Spleen (tissue), 11 donors: ENCODE data around the gene LRRC47. TPM values are rescaled to one million over a fixed set of nuclear protein-coding genes. Genes with fewer than 3 reads are reported as not detected.

ENCODE experiments used
- DNase-seq: peaks from one replicate; pipeline ENCODE4 v3.0.0-alpha.2; 2020
- H3K27ac ChIP-seq, 8 donors: fragments of 200-600 bp; sonication (generic) in 7 of 8; 1 replicate in 4 of 8; 2 replicates in 4 of 8; pipeline versions ENCODE4 v1.5.0 to v1.8.0; 2016 to 2021; ENCODE audit warnings: inconsistent platforms in 4 of 8, mild to moderate bottlenecking in 4 of 8, moderate library complexity in 1 of 8
- H3K27me3 ChIP-seq, 7 donors: fragments of 200-600 bp; sonication (generic) in 6 of 7; replicated peaks in 1 of 7; 1 replicate in 4 of 7; 2 replicates in 3 of 7; pipeline versions ENCODE4 v1.5.0 to v1.8.0; 2016 to 2021; ENCODE audit warnings: inconsistent platforms in 3 of 7, mild to moderate bottlenecking in 1 of 7
- H3K36me3 ChIP-seq, 6 donors: fragments of 200-600 bp; sonication (generic) in 5 of 6; 1 replicate in 4 of 6; 2 replicates in 2 of 6; pipeline versions ENCODE4 v1.5.0 to v1.8.0; 2016 to 2021; ENCODE audit warnings: inconsistent platforms in 2 of 6
- H3K4me1 ChIP-seq, 6 donors: fragments of 200-600 bp; sonication (generic) in 5 of 6; 1 replicate in 3 of 6; 2 replicates in 3 of 6; pipeline versions ENCODE4 v1.5.0 to v1.8.0; 2016 to 2021; ENCODE audit warnings: inconsistent platforms in 3 of 6
- H3K4me3 ChIP-seq, 8 donors: fragments of 200-600 bp; sonication (generic) in 7 of 8; 1 replicate in 4 of 8; 2 replicates in 4 of 8; pipeline versions ENCODE4 v1.5.0 to v1.8.0; 2016 to 2021; ENCODE audit warnings: inconsistent platforms in 4 of 8, mild to moderate bottlenecking in 4 of 8, moderate library complexity in 2 of 8
- H3K9me3 ChIP-seq, 8 donors: fragments of 200-600 bp; sonication (generic) in 7 of 8; 1 replicate in 4 of 8; 2 replicates in 4 of 8; pipeline versions ENCODE4 v1.5.0 to v1.8.0; 2016 to 2021; ENCODE audit warnings: inconsistent platforms in 4 of 8
- CTCF ChIP-seq, 11 experiments: fragments of 200-600 bp in 7 of 11; fragments of 450-650 bp in 4 of 11; sonication (generic) in 4 of 11; IDR thresholded peaks in 8 of 11; conservative IDR thresholded peaks in 3 of 11; 1 replicate in 7 of 11; 2 replicates in 4 of 11; pipeline versions ENCODE4 v1.4.0 to v1.8.0; 2016 to 2021; ENCODE audit warnings: antibody characterized with exemption in 11 of 11, inconsistent platforms in 4 of 11, mild to moderate bottlenecking in 1 of 11
- POLR2A ChIP-seq, 3 donors: fragments of 450-650 bp; IDR thresholded peaks; one replicate each; pipeline ENCODE4 v1.5.1; 2017; ENCODE audit warnings: antibody characterized with exemption in 3 of 3, mild to moderate bottlenecking in 1 of 3
- POLR2AphosphoS5 ChIP-seq, 3 donors: sonication (generic); formaldehyde crosslinking; IDR thresholded peaks; one replicate each; pipeline ENCODE4 v1.5.1; 2017; ENCODE audit warnings: antibody characterized with exemption in 3 of 3
- WGBS, 5 donors: extraction: QIAGEN DNeasy Blood & Tissue Kit in 3 of 5; methylation state at CpG; one replicate each; pipeline versions ENCODE4 v1.1.5 to v1.1.7; 2013 to 2018; 5-methylcytosine and 5-hydroxymethylcytosine counted together
- intact Hi-C: fragments of 100-400 bp; cut with DNase I; formaldehyde crosslinking; loops from one replicate; pipeline ENCODE4 v1.15.0; 2023; ENCODE audit warnings: low total_unique reads
- polyA plus RNA-seq, 3 donors: library from polyadenylated mRNA; stranded (reverse); fragments of 200-250 nt; gene quantifications; one replicate each; pipeline ENCODE4 v1.2.1, GENCODE V29; 2013
- total RNA-seq, 7 donors: library from RNA; depleted of rRNA in 3 of 7; stranded (reverse); fragments of >200 nt in 3 of 7; fragmentation: NEBNext Ultra II Directional in 4 of 7; extraction: Animal tissue kit (Norgen Biotek cat#: 25700) in 4 of 7; gene quantifications; one replicate each; pipeline versions ENCODE4 v1.1.0 to v1.2.1, GENCODE V29; 2016 to 2021
- donor health status: healthy with polysubstance abuse.
- donor health status: DM: no; HTN: no; CAD: no; lungs with moderate emphysema.
- donor health status: DM: no; HTN: no; CAD: no.
- donor health status: Bipolar disorder and iron deficiency.
- donor health status: healthy.
- donor health status: DM: no; HTN: no; CAD: no.
- donor health status: DM: yes; HTN: yes; CAD: no.

Gene LRRC47
- total and polyA plus RNA-seq, 10 donors: 12.5 to 39.0 (median 26.7) TPM

- no peak for DNase-seq
- H3K9me3 ChIP-seq: no peaks in the 10 kb centered on the region
- H3K4me1 ChIP-seq: peaks cover 0 to 5% (median 0%) of the 10 kb centered on the region in 6 donors
- intact Hi-C loops: no loop called here
- TF ChIP-seq CTCF (IDR thresholded peaks at IDR 0.05 in 8 of 11, conservative IDR thresholded peaks at IDR 0.05 in 3 of 11) (no peak), POLR2AphosphoS5 (IDR thresholded peaks at IDR 0.05) (no peak), POLR2A (IDR thresholded peaks at IDR 0.05) (no peak)
- no peak overlapping the region for H3K27ac ChIP-seq
- H3K4me3 ChIP-seq: no peak overlapping the region
- WGBS, 5 donors: 40 to 75% (median 42%) methylated on average over 2 to 37 of the region's 37 CpGs
- peaks cover 0 to 52% (median 7%) of the 10 kb centered on the region in 7 donors for H3K27me3 ChIP-seq
- H3K36me3 ChIP-seq: peaks cover 0 to 35% (median 26%) of the 10 kb centered on the region in 6 donors
Observed at GRCh38 chr1:3732434-3733093, 63.7 kb downstream of the LRRC47 start.

DNA sequence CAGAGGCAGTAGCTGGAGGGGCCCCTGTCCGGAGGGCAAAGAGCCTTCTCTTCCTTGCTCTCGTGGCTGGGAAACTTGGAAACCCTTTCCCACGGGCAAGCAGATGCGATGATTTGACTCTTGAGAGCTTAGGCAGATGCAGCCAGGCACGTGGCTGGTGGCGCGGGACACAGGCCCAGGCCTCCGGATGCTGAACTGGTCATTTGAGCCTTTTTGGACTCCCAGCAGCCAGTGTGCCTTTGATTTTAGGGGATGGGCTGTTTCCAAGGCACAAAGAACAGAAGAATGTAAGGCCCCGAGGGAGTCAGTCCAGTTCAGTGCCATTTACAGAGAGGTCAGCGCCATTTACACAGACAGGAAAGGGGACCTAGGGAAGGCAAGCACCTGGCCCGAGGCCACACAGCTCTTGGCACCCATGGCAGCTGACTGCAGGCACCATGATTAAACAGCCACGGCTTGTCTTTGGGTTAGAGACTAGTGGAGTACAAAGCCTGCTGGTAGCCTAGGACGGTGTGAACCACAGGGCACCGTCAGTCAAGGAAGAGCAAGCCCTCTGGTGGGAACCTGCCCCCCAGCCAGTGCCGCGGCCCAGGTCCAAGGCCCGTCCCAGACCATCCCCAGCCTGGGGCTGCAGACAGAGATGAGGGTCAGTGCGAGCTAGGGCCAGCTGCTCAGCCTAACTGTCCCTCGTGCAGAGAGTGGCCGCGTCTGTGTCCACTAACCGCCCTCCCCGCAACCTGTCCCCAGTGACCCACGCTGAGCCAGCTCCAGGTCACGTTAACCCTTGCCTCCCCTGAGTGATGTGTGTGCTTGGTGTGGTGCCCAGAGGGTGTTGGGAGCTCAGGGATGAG, 64.5 kb downstream of the LRRC47 start:
- Histone ChIP-seq H3K36me3 (peaks cover 0 to 28% (median 19%) of the 10 kb centered on the region in 6 donors), H3K9me3 (no peaks in the 10 kb centered on the region), H3K4me1 (peaks cover 0 to 5% (median 0%) of the 10 kb centered on the region in 6 donors), H3K27ac (no peak overlapping the region), H3K4me3 (no peak overlapping the region), H3K27me3 (peaks cover 0 to 60% (median 7%) of the 10 kb centered on the region in 7 donors)
- DNase-seq: no peak
- 64 to 83% (median 76%) methylated on average over 14 to 25 of the region's 25 CpGs for whole genome bisulfite sequencing, 5 donors
- intact Hi-C loops: no loop called here
- TF ChIP-seq CTCF (IDR thresholded peaks at IDR 0.05 in 8 of 11, conservative IDR thresholded peaks at IDR 0.05 in 3 of 11): no peak
- no peak for TF ChIP-seq POLR2A (IDR thresholded peaks at IDR 0.05)
- TF ChIP-seq POLR2AphosphoS5 (IDR thresholded peaks at IDR 0.05): no peak

DNA sequence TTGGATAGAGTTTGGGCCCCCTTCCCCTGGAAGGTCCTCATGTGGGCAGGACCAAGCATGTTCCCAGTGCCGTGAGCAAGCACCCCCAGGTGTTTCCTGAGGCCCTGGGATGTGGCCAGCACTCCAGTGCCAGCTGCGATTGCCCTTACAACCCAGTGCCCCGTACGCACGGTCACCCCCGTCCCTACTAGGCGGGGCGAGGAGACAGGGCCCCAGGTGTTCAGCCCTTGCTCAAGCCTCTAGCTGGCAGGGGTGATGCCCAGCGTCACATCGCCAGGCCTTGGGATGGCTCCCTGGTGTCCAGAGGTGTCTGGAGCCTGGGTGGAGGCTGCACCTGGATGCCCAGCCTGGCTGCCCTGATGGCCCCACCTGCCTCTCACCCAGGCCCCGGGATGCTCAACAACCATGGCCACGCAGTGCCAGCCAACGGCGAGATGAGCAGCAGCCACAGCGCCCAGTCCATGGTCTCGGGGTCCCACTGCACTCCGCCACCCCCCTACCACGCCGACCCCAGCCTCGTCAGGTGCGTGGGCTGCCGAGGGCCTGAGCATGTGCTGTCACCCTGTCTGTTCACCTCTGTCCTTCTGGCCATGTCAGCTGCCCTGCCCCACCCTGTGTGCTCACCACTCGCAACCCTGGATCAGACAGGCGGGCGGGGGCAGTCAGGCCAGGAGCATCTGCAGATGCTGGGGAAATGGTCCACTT, 65.6 kb downstream of the LRRC47 start:
- Histone ChIP-seq H3K36me3 (peaks cover 0 to 17% (median 9%) of the 10 kb centered on the region in 6 donors), H3K27me3 (peaks cover 0 to 60% (median 7%) of the 10 kb centered on the region in 7 donors), H3K4me3 (no peak overlapping the region), H3K4me1 (peaks cover 0 to 5% (median 0%) of the 10 kb centered on the region in 6 donors), H3K27ac (no peak overlapping the region), H3K9me3 (no peaks in the 10 kb centered on the region)
- intact Hi-C loops: no loop called here
- 55 to 72% (median 66%) methylated on average over 13 to 25 of the region's 25 CpGs for WGBS, 5 donors
- DNase-seq: no peak
- TF ChIP-seq CTCF (IDR thresholded peaks at IDR 0.05 in 8 of 11, conservative IDR thresholded peaks at IDR 0.05 in 3 of 11) (no peak), POLR2AphosphoS5 (IDR thresholded peaks at IDR 0.05) (peak in 1 of 3 donors; percentile 26), POLR2A (IDR thresholded peaks at IDR 0.05) (no peak)
